HG02588 (cell line): ENCODE results near the gene RNF126.
"Not testable (repeated sequence)": the region's sequence is repeated elsewhere in the genome, so short reads cannot be mapped to it uniquely, and the experiment has no call there.

Experiments used
- ATAC-seq: cut with Tn5 transposase; IDR thresholded peaks from one replicate; pipeline ENCODE4 v1.9.1; 2021; ENCODE audit warnings: mild to moderate bottlenecking, moderate library complexity; ENCODE audit not compliant: unreplicated experiment

Gene RNF126

DNA sequence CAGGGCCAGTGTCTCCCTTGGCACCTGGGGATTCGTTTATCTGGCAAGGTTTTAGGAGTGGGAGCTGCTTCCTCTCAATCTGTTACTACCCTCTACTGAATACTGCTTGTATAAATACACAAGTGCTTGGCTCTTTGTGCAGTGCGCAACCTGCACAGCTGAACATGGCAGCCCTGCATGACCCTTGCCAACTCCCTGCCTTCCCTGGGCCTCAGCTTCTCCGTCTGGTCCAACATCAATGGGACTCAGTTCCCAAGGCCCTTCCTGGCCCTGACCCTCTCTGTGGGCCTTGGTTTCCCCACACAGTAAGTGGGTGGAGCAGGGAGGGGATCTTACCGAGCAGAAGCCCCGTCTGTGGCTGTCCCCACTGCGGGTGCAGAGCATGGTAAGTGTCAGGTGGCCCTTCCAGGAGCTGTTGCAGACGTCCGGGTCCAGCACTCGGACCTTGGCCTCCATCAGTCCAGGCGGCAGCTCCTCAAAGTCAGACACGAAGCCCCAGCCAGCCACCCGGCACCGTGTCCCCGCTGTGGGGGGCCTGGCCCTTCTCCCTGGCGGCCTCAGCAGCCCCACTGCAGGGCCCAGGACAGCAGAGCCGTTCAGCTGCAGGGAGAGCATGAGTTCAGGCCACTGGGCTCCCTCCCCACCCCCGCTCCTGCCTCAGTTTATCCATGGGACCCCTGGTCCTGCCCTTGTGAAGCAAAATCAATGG, 23.7 kb upstream of the RNF126 start:
- no peak for ATAC-seq

DNA sequence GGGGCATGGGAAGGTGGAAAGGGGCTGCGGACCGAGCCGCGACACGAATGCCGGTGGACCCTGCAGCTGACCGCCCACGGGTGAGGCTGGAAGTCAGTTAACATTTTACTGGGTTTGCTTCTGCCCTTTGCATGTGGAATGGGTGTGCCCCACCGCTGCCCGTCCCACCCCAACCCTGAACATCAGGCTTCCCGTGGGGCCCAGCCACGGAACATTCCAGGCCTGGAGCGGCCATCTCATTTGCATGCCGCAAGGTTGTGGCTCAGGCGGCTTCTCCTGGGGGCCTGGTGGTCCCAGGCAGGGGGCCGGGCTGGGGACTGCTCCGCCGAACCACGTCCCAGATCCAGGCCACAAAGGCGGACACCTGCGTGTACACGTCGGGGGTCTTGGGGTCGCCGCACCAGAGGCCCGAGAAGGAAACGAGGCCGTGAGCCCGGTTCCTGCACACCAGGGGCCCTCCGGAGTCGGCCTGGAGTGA, 22.5 kb upstream of the RNF126 start:
- ATAC-seq, result no peak

DNA sequence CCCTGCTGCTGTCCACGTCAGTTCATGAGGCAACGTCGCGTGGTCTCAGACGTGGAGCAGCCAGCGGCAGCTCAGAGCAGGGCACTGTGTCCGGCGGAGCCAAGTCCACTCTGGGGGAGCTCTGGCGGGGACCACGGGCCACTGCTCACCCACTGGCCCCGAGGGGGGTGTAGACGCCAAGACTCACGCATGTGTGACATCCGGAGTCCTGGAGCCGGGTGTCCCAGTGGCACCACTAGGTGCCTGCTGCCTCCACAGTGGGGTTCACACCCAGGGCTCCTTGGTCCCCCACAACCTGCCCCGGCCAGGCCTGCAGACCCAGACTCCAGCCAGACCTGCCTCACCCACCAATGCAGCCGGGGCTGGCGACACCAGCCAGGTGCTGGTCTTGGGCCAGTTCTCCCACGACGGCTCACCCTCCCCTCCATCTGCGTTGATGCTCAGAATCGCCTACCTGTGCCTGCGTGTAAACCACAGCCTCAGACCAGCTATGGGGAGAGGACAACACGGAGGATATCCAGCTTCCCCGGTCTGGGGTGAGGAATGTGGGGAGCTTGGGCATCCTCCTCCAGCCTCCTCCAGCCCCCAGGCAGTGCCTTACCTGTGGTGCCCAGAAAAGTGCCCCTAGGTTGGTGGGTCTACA, 19.8 kb upstream of the RNF126 start:
- no peak for ATAC-seq

DNA sequence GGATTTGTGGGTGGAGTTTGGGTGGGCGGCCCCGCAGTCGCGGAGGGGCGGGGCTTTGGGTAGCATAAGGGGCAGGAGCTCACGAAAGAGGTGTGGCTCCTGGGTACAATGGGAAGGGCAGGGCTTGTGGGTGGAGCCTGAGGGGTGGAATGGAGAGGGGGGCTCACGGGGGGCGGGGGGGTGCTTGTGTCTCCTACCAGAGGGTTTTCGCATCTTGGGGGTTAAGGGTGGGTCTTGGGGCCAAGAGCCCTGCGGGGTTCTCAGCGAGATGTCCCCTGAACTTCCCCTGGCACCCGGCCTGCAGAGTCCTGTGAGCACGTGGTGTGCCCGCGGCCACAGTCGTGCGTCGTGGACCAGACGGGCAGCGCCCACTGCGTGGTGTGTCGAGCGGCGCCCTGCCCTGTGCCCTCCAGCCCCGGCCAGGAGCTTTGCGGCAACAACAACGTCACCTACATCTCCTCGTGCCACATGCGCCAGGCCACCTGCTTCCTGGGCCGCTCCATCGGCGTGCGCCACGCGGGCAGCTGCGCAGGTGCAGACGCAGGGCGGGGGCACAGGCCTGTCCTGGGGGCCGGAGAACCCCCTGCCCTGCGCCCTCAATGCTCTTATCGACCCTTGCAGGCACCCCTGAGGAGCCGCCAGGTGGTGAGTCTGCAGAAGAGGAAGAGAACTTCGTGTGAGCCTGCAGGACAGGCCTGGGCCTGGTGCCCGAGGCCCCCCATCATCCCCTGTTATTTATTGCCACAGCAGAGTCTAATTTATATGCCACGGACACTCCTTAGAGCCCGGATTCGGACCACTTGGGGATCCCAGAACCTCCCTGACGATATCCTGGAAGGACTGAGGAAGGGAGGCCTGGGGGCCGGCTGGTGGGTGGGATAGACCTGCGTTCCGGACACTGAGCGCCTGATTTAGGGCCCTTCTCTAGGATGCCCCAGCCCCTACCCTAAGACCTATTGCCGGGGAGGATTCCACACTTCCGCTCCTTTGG, 18.3 kb upstream of the RNF126 start:
- ATAC-seq, result no peak

DNA sequence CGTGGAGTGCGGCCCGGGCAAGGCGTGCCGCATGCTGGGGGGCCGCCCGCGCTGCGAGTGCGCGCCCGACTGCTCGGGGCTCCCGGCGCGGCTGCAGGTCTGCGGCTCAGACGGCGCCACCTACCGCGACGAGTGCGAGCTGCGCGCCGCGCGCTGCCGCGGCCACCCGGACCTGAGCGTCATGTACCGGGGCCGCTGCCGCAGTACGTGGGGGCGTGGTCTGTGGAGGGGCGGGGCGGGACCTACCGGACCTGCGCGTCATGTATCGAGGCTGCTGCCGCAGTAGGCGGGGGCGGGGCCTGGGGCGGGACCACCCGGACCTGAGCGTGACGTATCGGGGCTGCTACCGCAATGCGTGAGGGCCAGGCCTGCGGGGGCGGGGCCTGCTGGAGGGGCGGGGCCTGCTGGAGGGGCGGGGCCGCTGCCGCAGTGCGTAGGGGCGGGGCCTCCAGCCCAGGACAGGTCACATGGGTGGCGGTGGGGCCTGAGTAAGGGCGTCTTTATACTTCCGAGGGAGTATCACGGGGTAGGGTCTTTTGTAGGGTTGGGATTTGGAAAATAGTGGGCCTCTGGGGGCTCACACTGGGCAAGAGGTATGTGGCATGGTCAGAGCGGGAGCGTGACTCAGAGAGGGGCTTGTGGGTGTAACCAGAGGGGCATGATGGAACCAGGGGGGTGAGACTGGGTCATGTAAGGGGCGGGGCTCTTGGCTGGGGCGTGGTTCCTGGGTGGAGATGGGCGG, 17.4 kb upstream of the RNF126 start:
- ATAC-seq, result peak; percentile 63

DNA sequence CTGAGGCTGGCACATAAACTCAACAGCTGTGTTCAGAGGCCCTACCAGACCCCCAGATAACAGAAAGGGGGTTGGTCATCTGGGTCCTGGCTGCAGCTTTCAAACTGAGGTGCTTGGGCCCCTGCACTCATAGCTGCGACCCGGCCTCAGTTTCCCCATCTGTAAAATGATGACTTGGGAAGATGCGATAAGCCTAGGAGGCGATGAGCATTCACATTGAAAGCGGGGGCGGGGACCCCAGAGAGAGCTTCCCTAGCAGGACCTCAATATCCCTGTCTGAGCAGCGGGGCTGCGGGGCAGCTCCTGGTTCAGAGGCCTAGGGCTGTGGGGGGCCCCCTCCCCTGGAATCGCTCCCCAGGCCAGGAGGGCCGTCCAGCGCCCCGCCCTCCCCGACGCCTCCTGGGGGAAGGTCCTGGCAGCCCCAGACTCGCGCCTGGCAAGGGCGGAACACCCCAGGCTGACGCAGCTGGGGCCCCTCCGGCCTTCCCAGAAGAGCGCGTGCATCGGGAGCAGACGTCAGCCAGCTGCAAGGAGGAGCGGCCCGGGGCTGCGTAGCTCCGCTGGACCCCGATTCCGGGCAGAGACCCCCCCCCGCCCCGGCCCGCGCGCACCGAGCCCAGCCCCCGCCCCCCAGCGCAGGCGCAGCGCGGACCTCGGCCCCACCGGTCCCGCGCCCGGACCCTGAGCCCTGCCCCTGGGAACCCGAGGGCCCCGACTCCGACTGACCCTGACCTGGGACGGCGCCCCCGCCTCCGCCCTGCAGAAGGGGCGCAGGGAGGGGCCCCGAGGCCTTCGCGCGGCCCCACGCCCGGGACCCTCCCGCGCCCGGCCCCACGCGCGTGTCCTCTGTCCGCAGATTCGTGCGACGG, 16.6 kb upstream of the RNF126 start:
- peak; percentile 16 for ATAC-seq

DNA sequence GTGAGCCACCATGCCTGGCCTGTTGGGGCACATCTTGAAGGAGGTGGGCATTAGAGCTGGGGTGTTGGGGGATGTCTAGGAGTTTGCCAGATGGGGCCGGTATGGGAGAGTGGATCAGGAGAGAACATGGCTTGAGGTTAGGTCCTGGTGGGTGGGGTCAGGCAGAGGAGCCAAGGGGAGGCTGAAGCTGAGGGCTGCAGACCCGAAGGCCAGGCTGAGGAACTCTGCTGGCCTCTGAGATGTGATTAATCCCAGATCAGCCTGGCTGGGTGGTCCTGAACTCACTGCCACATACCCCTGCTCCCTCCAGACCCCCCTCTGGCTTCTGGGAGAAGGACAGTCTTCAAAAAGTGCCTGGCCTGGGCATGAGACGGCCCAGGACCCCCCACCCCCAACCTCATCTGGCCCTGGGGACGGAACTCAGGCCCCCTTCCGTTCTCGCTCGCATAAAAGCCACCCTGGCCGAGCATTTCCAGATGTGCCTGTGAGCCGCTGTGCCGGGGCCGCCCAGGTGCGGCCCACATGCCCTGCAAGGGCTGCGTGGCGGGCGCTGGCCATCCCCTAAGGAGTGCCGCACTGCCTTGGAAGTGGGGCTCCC, 15.9 kb upstream of the RNF126 start:
- no peak for ATAC-seq

DNA sequence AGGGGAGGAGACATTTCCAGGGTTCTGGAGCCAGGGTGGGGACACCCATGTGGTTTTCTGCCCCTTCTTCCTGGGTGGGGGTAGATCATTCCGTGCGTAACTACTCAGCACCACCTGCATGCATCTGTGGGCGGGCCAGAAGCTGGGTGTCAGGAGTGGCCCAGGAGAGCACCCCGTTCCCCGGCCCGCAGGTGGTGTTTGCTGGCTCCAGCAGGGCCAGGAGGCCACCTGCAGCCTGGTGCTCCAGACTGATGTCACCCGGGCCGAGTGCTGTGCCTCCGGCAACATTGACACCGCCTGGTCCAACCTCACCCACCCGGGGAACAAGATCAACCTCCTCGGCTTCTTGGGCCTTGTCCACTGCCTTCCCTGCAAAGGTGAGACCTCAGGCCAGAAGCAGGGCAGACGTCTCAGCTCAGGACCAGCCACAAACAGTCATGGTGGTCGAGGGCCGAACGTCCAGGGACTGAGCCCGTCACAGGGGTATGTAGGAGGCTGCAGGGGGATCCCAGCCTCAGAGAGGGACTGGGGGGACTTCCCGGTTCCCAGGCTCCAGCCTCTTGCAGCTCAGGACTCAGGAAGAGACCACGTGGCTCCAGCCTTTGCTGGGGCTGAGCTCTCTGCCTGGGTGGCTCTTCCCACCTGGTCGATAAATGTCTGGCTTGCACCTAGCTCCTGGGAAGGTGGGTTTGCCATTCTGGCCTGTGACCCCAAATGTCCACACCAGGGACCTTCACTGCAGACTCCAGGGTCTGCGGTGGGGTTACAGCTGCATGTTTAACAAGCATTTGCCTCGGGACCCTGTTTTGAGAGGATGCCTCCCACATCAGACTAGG, 14.8 kb upstream of the RNF126 start:
- ATAC-seq, result no peak

DNA sequence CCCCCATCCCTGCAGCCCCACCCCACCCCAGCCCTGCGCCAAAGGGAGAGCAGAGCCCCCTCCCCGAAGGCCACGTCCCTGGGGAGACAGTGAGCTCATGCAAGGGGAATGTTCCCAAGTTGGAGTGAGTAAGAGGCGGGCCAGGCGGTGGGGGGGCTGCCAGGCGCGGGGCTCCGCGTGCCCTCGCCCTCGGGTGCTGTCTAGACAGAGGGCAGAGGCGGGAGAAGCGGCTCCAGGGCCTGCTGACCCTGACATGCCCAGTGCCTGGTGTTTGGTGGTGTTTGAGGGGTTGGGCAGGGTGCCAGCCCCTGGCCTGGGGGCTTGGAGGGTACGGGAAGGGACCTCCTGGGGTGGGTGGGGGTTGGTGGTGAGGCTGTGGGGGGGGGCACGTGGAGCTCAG, 14.2 kb upstream of the RNF126 start:
- no peak for ATAC-seq

DNA sequence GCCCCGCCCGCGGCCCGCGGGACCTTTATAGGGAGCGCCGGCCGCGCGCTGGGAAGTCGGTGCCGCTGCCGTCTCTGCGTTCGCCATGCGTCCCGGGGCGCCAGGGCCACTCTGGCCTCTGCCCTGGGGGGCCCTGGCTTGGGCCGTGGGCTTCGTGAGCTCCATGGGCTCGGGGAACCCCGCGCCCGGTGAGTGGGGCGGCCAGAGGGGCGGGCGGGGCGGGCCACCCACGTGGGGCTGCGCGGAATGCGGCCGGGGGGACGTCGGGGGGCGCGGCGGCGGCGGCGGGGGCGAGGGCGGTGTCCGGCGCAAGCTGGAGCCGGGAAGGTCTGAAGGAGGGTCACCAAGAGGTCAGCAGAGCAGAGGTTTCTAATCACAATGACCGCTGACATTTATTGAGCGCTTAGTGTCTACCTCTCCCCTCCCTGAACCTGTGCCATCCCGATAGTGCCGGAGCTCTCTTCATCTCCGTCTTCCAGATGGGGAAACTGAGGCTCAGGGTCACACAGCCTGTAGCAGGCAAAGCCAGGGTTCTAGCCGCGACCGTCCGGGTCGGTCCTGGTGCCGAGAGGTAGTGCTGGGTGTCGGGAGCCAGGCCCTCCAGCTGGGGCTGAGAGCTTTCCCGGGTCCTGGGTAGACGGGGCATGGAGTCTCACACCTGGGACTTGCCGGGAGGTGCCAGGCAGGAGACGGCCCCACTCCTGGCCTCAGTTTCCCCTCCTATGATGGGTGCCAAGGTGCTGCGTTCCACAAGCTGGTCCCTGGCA, 13.5 kb upstream of the RNF126 start, which contains the start of gene FSTL3:
Gene FSTL3, plus strand, starts transcription at position 54 of the 767 bp plus-strand sequence. Its CDS starts 32 bp downstream, at position 86.
- ATAC-seq, result no peak

DNA sequence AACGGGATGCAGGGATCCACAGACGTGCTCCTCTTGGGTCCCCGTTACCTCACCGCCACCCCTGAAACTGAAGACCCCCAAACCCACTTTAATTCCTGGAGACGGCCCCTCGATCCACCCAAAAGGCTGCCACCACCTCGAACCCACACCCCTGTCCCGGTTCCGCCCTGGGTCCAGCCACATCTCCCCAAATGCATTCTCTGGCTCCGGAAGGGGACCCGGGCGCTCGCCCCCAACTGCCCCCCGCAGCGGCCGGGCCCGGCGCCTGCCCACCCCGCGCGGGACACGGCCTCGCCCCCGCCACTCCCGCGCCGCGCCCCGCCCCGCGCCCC, 13.0 kb upstream of the RNF126 start:
- no peak for ATAC-seq

DNA sequence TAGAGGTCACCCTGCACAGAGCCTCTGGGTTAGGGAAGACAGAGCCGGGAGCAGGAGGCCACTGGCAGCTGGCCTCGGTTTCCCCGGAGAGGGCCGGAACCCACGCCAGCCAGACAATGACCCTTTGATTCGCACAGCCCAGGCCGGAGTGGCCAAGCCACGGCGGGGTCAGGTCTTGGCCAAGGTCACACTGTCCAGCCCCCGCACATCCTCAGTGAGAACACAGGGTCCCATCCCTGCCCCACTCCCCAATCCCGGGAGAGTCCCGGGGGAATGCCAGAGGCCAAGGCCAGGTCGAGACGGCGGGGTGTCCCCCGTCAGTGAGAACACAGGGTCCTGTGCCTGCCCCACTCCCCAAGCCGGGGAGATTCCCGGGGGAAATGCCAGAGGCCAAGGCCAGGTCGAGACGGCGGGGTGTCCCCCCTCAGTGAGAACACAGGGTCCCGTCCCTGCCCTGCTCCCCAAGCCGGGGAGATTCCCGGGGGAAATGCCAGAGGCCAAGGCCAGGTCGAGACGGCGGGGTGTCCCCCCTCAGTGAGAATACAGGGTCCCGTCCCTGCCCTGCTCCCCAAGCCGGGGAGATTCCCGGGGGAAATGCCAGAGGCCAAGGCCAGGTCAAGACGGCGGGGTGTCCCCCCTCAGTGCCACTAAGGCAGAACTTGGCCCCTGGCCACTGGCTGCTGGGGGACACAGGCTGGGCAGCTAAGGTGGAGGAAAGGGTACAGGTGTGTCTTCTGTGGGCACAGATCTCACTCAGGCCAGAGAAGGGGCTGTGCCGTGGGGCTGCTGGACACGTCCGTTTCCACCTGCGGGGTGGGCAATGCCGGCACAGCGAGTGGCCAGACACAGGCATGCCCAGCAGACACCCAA, 11.5 kb upstream of the RNF126 start:
- no peak for ATAC-seq

DNA sequence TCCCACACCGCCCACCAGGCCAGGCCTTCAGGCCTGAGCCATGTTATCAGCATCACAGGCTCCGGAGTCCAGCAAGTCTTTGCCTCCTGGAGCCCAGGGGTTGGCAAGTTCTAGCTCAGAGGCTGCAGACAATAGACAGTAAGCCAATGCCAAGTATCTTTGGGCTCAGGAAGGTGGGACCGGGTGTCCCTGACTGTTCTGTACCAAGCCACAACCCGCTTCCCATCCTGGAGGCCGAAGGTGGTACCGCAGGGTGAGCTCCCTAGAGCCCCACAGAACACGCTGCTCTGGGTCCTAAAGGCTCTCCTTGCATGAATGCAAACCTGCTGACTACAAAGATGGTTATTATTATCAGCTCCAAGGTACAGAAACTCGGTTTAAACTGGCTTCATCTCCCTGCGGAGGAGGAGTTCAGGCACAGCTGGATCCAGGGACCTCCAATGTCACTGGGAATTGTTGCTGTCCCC, 7.6 kb upstream of the RNF126 start:
- ATAC-seq, result no peak

DNA sequence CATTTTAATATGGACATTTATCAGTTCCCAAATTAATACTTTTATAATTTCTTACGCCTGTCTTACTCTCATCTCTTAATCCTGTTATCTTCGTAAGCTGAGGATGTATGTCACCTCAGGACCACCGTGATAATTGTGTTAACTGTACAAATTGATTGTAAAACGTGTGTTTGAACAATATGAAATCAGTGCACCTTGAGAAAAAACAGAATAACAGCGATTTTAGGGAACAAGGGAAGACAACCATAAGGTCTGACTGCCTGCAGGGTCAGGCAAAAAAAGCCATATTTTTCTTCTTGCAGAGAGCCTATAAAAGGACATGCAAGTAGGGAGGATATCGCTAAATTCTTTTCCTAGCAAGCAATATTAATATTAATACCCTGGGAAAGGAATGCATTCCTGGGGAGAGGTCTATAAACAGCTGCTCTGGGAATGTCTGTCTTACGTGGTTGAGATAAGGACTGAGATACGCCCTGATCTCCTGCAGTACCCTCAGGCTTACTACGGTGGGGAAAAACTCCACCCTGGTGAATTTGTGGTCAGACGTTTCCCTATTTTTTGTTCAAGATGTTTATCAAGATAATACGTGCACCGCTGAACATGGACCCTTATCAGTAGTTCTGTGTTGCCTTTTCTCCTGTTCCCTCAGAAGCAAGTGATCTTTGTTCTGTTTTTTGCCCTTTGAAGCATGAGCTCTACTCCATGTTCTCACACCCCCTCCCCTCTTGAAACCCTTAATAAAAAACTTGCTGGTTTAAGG, 5.8 kb upstream of the RNF126 start:
- ATAC-seq, result not testable (repeated sequence)

DNA sequence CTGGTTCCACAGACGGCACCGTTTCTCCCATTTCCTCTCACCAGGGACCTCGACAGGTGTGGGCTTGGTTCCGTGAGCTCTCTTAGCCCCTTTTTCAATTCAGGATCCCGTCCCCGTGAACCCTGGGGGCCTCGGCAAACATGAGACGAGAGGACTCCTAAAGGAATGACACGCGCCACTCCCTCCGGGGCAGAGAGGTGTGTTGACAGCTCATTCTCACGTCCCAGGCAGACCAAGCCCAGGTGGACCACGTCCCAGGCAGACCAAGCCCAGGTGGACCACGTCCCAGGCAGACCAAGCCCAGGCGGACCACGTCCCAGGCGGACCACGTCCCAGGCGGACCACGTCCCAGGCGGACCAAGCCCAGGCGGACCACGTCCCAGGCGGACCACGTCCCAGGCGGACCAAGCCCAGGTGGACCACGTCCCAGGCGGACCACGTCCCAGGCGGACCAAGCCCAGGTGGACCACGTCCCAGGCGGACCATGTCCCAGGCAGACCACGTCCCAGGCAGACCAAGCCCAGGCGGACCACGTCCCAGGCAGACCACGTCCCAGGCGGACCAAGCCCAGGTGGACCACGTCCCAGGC, 4.1 kb upstream of the RNF126 start:
- not testable (repeated sequence) for ATAC-seq
